Naive thymus-derived CD4-positive, alpha-beta T cell (primary cell): ENCODE results near the gene PSMC4. TPM values are rescaled to one million over a fixed set of nuclear protein-coding genes. Genes with fewer than 3 reads are reported as not detected.

Experiments used
- ATAC-seq: fragments of 150-1000 bp; cut with Tn5 transposase; 2 replicates; pipeline ENCODE4 v1.10.0; 2021; ENCODE audit warnings: mild to moderate bottlenecking, moderate library complexity
- CTCF ChIA-PET: fragments of 350-600 bp; sonication (Branson Sonifier 250); formaldehyde crosslinking; loops from one replicate; lab custom pipeline; 2021; ENCODE audit warnings: antibody characterized with exemption; lab: Charles Lee
- POLR2A ChIA-PET: fragments of 350-600 bp; sonication (Branson Sonifier 250); formaldehyde crosslinking; loops from one replicate; lab custom pipeline; 2021; ENCODE audit warnings: antibody characterized with exemption, inconsistent platforms; lab: Charles Lee
- DNase-seq, 9 donors: peaks; one replicate each; pipeline versions ENCODE4 v3.0.0 to v3.0.0-alpha.2; 2020 to 2022; ENCODE audit warnings: mixed read lengths in 1 of 9
- H3K27ac ChIP-seq: one replicate; pipeline ENCODE4 v1.7.0; 2013; ENCODE audit warnings: mild to moderate bottlenecking, low read depth, low read length, moderate library complexity
- H3K27me3 ChIP-seq, 2 donors: one replicate each; pipeline ENCODE4 v1.7.0; 2013; ENCODE audit warnings: low read length in 2 of 2, mild to moderate bottlenecking in 2 of 2, moderate library complexity in 2 of 2; ENCODE audit not compliant: control insufficient read depth in 2 of 2, insufficient read depth in 2 of 2
- H3K36me3 ChIP-seq, 3 experiments: 1 replicate in 2 of 3; 2 replicates in 1 of 3; pipeline ENCODE4 v1.7.0; 2013; ENCODE audit warnings: low read length in 3 of 3, mild to moderate bottlenecking in 3 of 3, moderate library complexity in 1 of 3; ENCODE audit not compliant: insufficient read depth in 3 of 3, control insufficient read depth in 2 of 3
- H3K4me1 ChIP-seq, 2 donors: one replicate each; pipeline ENCODE4 v1.7.0; 2013; ENCODE audit warnings: low read length in 2 of 2, mild to moderate bottlenecking in 2 of 2, moderate library complexity in 1 of 2; ENCODE audit not compliant: control insufficient read depth in 2 of 2, insufficient read depth in 2 of 2
- H3K4me3 ChIP-seq: 2 replicates; pipeline ENCODE4 v1.7.0; 2013; ENCODE audit warnings: mild to moderate bottlenecking, low read length
- H3K9me3 ChIP-seq, 3 experiments: 1 replicate in 2 of 3; 2 replicates in 1 of 3; pipeline ENCODE4 v1.7.0; 2013; ENCODE audit warnings: low read length in 3 of 3; ENCODE audit not compliant: control insufficient read depth in 2 of 3
- H3K27ac Mint-ChIP-seq, 9 donors: one replicate each; pipeline ENCODE4 v1.8.0; 2020 to 2022; ENCODE audit warnings: mixed read lengths in 9 of 9, mild to moderate bottlenecking in 8 of 9, moderate library complexity in 5 of 9, inconsistent platforms in 2 of 9
- H3K27me3 Mint-ChIP-seq, 5 donors: one replicate each; pipeline ENCODE4 v1.8.0; 2021 to 2022; ENCODE audit warnings: mixed read lengths in 5 of 5, mild to moderate bottlenecking in 1 of 5
- H3K36me3 Mint-ChIP-seq, 5 donors: one replicate each; pipeline ENCODE4 v1.8.0; 2020 to 2022; ENCODE audit warnings: mixed read lengths in 5 of 5, mild to moderate bottlenecking in 3 of 5, inconsistent platforms in 1 of 5
- H3K4me1 Mint-ChIP-seq, 7 donors: one replicate each; pipeline ENCODE4 v1.8.0; 2020 to 2022; ENCODE audit warnings: mixed read lengths in 7 of 7, mild to moderate bottlenecking in 3 of 7, inconsistent platforms in 1 of 7
- H3K4me3 Mint-ChIP-seq, 10 donors: one replicate each; pipeline ENCODE4 v1.8.0; 2020 to 2022; ENCODE audit warnings: mild to moderate bottlenecking in 10 of 10, mixed read lengths in 10 of 10, moderate library complexity in 6 of 10, inconsistent platforms in 2 of 10
- H3K9me3 Mint-ChIP-seq, 11 donors: one replicate each; pipeline ENCODE4 v1.8.0; 2020 to 2022; ENCODE audit warnings: mixed read lengths in 11 of 11, mild to moderate bottlenecking in 4 of 11, inconsistent platforms in 1 of 11, moderate library complexity in 1 of 11
- intact Hi-C, 2 donors: fragments of 100-400 bp; cut with micrococcal nuclease; formaldehyde crosslinking; loops; one replicate each; pipeline ENCODE4 v1.15.1; 2023
- polyA plus RNA-seq, 2 donors: library from polyadenylated mRNA; unstranded; fragments of 300-500 nt; fragmentation: Illumina TruSeq; gene quantifications; one replicate each; pipeline ENCODE4 v1.2.3, GENCODE V29; 2021
- total RNA-seq, 6 experiments: library from RNA in 5 of 6; stranded (reverse) in 5 of 6; gene quantifications; 1 replicate in 5 of 6; 2 replicates in 1 of 6; pipeline ENCODE4 v1.2.3 and lab custom pipeline; 2021 to 2026

PSMC4 gene
- total and polyA plus RNA-seq, 7 experiments from 2014 or later, result 48.7 to 146 (median 72.7) TPM

GRCh38 chr19:39946532-39946931 lies 24.4 kb upstream of the PSMC4 start:
- intact Hi-C loops, result no loop called here
- no peaks in the 10 kb centered on the region for H3K36me3 ChIP-seq
- CTCF ChIA-PET, result interaction anchor here (0.5 to 4.5 kb wide), 2 partner anchors 9 to 23 kb away, joined by 4 to 31 read pairs; partner anchors contain the start of gene PSMC4
- ATAC-seq, result no peak
- POLR2A ChIA-PET, result interaction anchor here (0.6 to 3.7 kb wide), 7 partner anchors 10 to 124 kb away, joined by 3 to 30 read pairs (median 4); partner anchors contain the start of gene PSMC4
- Mint-ChIP-seq H3K4me1 (peaks cover 53 to 99% (median 81%) of the 10 kb centered on the region in 7 donors), H3K27ac (peak overlapping the region in 6 of 9 donors; percentile 24 to 81 (median 48)), H3K27me3 (no peaks in the 10 kb centered on the region), H3K36me3 (peaks cover 0 to 48% (median 11%) of the 10 kb centered on the region in 5 donors), H3K9me3 (peaks cover 0 to 7% (median 0%) of the 10 kb centered on the region in 11 donors), H3K4me3 (peak overlapping the region in 6 of 10 donors; percentile 3 to 58 (median 44))
- H3K9me3 ChIP-seq, result no peaks in the 10 kb centered on the region
- DNase-seq, result peak in 1 of 9 donors; percentile 9
- no peaks in the 10 kb centered on the region for H3K27me3 ChIP-seq
- peaks cover 62 to 79% of the 10 kb centered on the region in 2 donors for H3K4me1 ChIP-seq
- H3K4me3 ChIP-seq, result no peak overlapping the region
- H3K27ac ChIP-seq, result no peak overlapping the region

GRCh38 chr19:39949026-39949747 lies 21.8 kb upstream of the PSMC4 start:
- peaks cover 0 to 11% (median 0%) of the 10 kb centered on the region in 11 donors for H3K9me3 Mint-ChIP-seq
- ChIA-PET CTCF (interaction anchor here (0.5 to 4.5 kb wide), 3 partner anchors 10 to 234 kb away, joined by 3 to 31 read pairs (median 8); partner anchors contain the start of gene PSMC4), POLR2A (interaction anchor here (3.2 to 3.6 kb wide), 2 partner anchors 20 to 21 kb away, joined by 30 to 50 read pairs; partner anchors contain the start of gene PSMC4)
- intact Hi-C loops, result no loop called here
- H3K4me3 ChIP-seq, result no peak overlapping the region
- H3K27ac ChIP-seq, result peak overlapping the region; percentile 82
- H3K27me3 Mint-ChIP-seq, result no peaks in the 10 kb centered on the region
- no peaks in the 10 kb centered on the region for H3K36me3 ChIP-seq
- no peaks in the 10 kb centered on the region for H3K27me3 ChIP-seq
- peaks cover 66 to 83% of the 10 kb centered on the region in 2 donors for H3K4me1 ChIP-seq
- peaks cover 58 to 99% (median 82%) of the 10 kb centered on the region in 7 donors for H3K4me1 Mint-ChIP-seq
- H3K27ac Mint-ChIP-seq, result peak overlapping the region in 7 of 9 donors; percentile 18 to 99 (median 86)
- ATAC-seq, result no peak
- peak overlapping the region in 6 of 10 donors; percentile 8 to 83 (median 26) for H3K4me3 Mint-ChIP-seq
- H3K9me3 ChIP-seq, result no peaks in the 10 kb centered on the region
- H3K36me3 Mint-ChIP-seq, result peaks cover 0 to 46% (median 10%) of the 10 kb centered on the region in 5 donors
- DNase-seq, result no peak

- POLR2A ChIA-PET, result interaction anchor here (0.9 to 3.2 kb wide), 7 partner anchors 9 to 36 kb away, joined by 3 to 50 read pairs (median 4); partner anchors contain the start of gene PSMC4
- H3K27ac ChIP-seq, result peak overlapping the region; percentile 82
- H3K36me3 ChIP-seq, result no peaks in the 10 kb centered on the region
- peaks cover 58 to 76% of the 10 kb centered on the region in 2 donors for H3K4me1 ChIP-seq
- H3K4me3 Mint-ChIP-seq, result peak overlapping the region; percentile 25 to 96 (median 80)
- no peaks in the 10 kb centered on the region for H3K27me3 ChIP-seq
- peak overlapping the region; percentile 79 to 99 (median 94) for H3K27ac Mint-ChIP-seq
- intact Hi-C loops, result no loop called here
- H3K4me3 ChIP-seq, result no peak overlapping the region
- CTCF ChIA-PET, result interaction anchor here (1.0 to 1.4 kb wide), 3 partner anchors 9 to 19 kb away, joined by 4 to 11 read pairs (median 4); partner anchors contain the start of gene PSMC4
- peaks cover 0 to 11% (median 0%) of the 10 kb centered on the region in 11 donors for H3K9me3 Mint-ChIP-seq
- no peaks in the 10 kb centered on the region for H3K9me3 ChIP-seq
- no peaks in the 10 kb centered on the region for H3K27me3 Mint-ChIP-seq
- H3K4me1 Mint-ChIP-seq, result peaks cover 61 to 99% (median 81%) of the 10 kb centered on the region in 7 donors
- H3K36me3 Mint-ChIP-seq, result peaks cover 0 to 44% (median 8%) of the 10 kb centered on the region in 5 donors
- DNase-seq (peak in 1 of 9 donors; percentile 10), ATAC-seq (no peak)
These were observed 19.8 kb upstream of the PSMC4 start for GRCh38 chr19:39951065-39951650.

- peaks cover 58 to 97% (median 78%) of the 10 kb centered on the region in 7 donors for H3K4me1 Mint-ChIP-seq
- H3K27ac ChIP-seq, result peak overlapping the region; percentile 82
These were observed 19.3 kb upstream of the PSMC4 start for GRCh38 chr19:39951686-39952085.

GRCh38 chr19:39953915-39954314 lies 17.1 kb upstream of the PSMC4 start:
- intact Hi-C loops, result loop anchor here (1.0 kb wide), 3 partner anchors 10 to 16 kb away; no protein-coding TSS in a partner anchor
- H3K9me3 ChIP-seq, result no peaks in the 10 kb centered on the region
- Mint-ChIP-seq H3K9me3 (peaks cover 0 to 6% (median 0%) of the 10 kb centered on the region in 11 donors), H3K4me1 (peaks cover 52 to 94% (median 74%) of the 10 kb centered on the region in 7 donors), H3K4me3 (peak overlapping the region; percentile 47 to 96 (median 79)), H3K27me3 (no peaks in the 10 kb centered on the region), H3K27ac (peak overlapping the region; percentile 82 to 99 (median 95)), H3K36me3 (peaks cover 0 to 30% (median 3%) of the 10 kb centered on the region in 5 donors)
- peak overlapping the region; percentile 82 for H3K27ac ChIP-seq
- peaks cover 57 to 62% of the 10 kb centered on the region in 2 donors for H3K4me1 ChIP-seq
- ChIA-PET POLR2A (interaction anchor here (0.9 to 2.9 kb wide), 6 partner anchors 8 to 108 kb away, joined by 3 to 79 read pairs (median 10); partner anchors contain the start of genes FBL and PSMC4), CTCF (interaction anchor here (1.8 to 3.7 kb wide), 2 partner anchors 12 to 16 kb away, joined by 12 to 50 read pairs; partner anchors contain the start of gene PSMC4)
- ATAC-seq (peak; percentile 13), DNase-seq (peak in 1 of 9 donors; percentile 16)
- H3K4me3 ChIP-seq, result no peak overlapping the region
- H3K36me3 ChIP-seq, result no peaks in the 10 kb centered on the region
- H3K27me3 ChIP-seq, result no peaks in the 10 kb centered on the region

More at GRCh38 chr19:39951686-39952085, 19.3 kb upstream of the PSMC4 start:
- no peak overlapping the region for H3K4me3 ChIP-seq
- no peaks in the 10 kb centered on the region for H3K36me3 ChIP-seq
- Mint-ChIP-seq H3K36me3 (peaks cover 0 to 42% (median 7%) of the 10 kb centered on the region in 5 donors), H3K27ac (peak overlapping the region; percentile 84 to 99 (median 95)), H3K27me3 (no peaks in the 10 kb centered on the region), H3K9me3 (peaks cover 0 to 11% (median 0%) of the 10 kb centered on the region in 11 donors), H3K4me3 (peak overlapping the region; percentile 69 to 96 (median 80))
- POLR2A ChIA-PET, result interaction anchor here (0.9 to 3.2 kb wide), 7 partner anchors 9 to 37 kb away, joined by 3 to 50 read pairs (median 4); partner anchors contain the start of gene PSMC4
- peaks cover 58 to 78% of the 10 kb centered on the region in 2 donors for H3K4me1 ChIP-seq
- no peaks in the 10 kb centered on the region for H3K9me3 ChIP-seq
- DNase-seq (peak in 1 of 9 donors; percentile 13), ATAC-seq (no peak)
- CTCF ChIA-PET, result interaction anchor here (1.0 to 1.4 kb wide), 3 partner anchors 10 to 19 kb away, joined by 4 to 11 read pairs (median 4); partner anchors contain the start of gene PSMC4
- intact Hi-C loops, result no loop called here
- no peaks in the 10 kb centered on the region for H3K27me3 ChIP-seq
